Endothelial cell of coronary artery (primary cell): ENCODE data around the gene CIROP. TPM values are rescaled to one million over a fixed set of nuclear protein-coding genes. Genes with fewer than 3 reads are reported as not detected.

Source experiments
- total RNA-seq: library from RNA; depleted of rRNA; stranded (reverse); fragments of >200 nt; gene quantifications from 2 replicates; pipeline ENCODE4 v1.2.3, GENCODE V29; 2014

Gene CIROP
- total RNA-seq, result not detected in 2 replicates

DNA sequence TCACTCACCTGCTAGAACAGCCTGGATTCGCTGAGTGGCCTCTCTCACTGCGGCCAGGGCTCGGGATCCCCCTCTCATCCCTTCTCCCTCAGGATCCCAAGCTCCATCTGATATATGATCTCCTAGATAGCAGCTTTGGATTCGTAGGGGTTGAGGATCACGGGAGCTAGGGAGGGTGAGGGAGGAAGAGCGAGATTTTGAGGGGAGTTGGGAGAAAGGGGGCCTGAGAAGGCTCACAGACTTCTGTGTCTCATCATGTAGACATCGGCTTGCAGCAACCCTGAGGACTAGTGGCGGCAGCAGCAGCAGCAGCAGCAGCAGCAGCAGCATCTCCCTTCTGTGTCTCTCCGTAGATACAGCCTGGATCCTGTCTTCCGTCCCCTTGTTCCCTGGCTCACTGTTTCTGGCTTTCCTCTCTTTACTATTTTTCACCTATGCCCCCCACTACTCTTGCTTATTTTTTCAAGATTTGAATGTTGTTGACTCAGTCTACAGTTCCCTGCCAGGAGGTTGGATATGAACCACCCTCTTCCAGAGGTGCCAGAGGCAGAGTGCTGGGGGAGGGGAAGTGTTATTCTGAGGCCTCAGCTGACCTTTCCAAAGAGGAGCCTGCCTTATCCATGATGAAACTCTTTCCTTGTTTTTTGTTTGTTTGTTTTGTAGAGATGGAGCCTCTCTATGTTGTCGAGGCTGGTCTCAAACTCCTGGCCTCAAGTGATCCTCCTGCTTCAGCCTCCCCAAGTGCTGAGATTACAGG is at the start of gene CIROP:
TSS of gene CIROP (minus strand) at position 399 of the 757 bp plus-strand sequence. CDS start at position 330, 69 bp downstream.

DNA sequence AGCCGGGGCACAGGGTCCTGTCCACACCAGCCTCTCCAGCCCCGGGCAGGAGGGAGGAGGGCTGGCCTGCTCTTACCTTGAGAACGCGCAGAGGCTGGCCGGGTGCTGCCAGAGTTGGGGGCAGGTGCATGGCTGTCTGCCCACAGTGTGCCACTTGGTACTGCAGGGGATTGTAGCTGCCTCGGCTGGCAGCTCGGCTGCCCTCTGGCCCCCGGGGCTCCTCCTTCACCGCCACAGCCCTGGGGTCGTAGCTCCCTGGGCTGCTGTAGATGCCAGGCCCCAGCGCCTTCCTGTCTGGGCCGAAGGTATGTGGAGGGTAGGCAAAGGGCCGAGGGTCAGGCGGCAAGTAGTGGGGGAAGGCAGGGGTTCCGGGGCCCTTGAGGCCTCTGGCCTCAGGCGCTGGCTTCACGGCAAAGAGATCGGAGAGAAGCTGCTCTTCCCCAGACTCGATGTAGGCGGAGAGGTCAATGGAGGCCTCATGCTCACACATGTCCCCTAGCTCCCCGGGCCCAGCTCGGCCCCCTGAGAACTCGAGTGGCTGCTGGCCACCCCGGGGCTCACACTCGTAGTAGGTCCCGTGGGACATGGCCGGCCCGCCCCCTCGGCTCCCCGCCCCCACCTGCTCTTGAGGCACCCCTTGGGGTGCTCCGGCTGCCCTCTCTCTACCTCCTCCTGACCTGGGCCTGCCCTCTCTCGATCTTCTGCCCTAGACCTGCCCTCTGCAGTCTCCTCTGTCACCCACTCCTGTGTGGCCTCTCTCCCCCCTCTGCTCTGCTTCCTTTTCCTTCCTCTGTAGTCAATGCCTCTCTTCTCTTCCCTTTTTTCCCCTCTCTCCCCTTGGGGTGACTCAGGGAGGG is 13.9 kb upstream of the CIROP start, which contains the start of gene CEBPE:
TSS of gene CEBPE (minus strand) at position 750 of the 857 bp plus-strand sequence. CDS start at position 586, 164 bp downstream.

GRCh38 chr14:23095196-23096108 is 9.3 kb downstream of the CIROP start, which contains the start of gene C14orf119:
Gene C14orf119, plus strand, starts transcription at chr14:23095505. Its CDS starts 2,154 bp downstream, at chr14:23097659.

GRCh38 chr14:23094666-23095195 is 10.1 kb downstream of the CIROP start, which contains the start of gene ACIN1:
Gene ACIN1, minus strand, starts transcription at chr14:23095136. Its CDS starts 24 bp downstream, at chr14:23095112.

DNA sequence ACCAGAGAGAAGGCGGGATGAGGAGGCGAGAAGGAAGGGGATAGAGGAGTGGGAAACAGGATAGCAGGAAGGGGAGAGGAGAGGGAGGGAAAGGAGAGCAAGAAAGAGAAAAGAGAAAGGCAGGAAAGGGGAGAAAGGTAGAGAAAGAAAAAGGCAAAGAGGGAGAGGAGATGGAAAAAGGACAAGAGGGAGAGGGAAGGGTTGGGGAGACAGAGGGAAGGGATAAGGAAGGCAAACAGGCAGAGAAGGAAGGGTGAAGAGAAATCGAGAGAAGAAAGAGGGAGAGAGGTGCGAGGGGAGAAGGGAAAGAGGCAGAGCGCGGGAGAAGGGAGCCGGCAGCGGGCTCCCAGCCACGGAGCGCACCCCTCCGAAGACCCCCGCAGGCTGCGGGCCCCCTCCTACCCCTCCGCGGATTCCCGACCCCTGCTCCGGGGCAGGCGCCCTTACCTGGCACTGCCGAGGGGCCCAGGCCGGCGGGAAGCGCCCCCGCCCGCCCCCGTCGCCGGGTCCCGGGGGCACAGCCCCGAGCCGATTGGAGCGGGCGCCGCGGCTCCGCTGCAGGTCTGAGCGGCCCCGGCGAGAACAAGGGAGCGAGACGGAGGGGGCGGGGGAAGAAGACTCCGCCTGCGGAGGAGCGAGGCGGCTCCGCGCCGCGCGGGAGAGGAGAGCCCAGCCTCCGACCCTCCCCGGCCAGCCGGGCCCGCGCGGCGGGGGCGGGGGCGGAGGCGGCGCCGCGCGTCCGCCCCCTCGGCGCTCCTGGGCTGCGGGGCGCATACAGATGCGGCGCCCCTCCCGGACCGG is 47.6 kb downstream of the CIROP start, which contains the start of gene CDH24:
TSS of gene CDH24 (minus strand) at position 565 of the 801 bp plus-strand sequence. CDS start 1,787 bp downstream, outside the sequence.

Other genes starting within 250 kb of the CIROP start
- 44.2 and 65.4 TPM in 2 replicates for gene LRP10, start 233.2 kb downstream of the CIROP start, total RNA-seq
- 0.09 TPM in 2 replicates for gene REM2, start 221.8 kb downstream of the CIROP start, total RNA-seq
- gene RBM23, start 185.8 kb downstream of the CIROP start, total RNA-seq, result 43.6 and 50.5 TPM in 2 replicates
- gene PRMT5, start 175.6 kb downstream of the CIROP start, total RNA-seq, result 45.9 and 71.5 TPM in 2 replicates
- 33.0 and 38.8 TPM in 2 replicates for gene HAUS4, start 147.9 kb downstream of the CIROP start, total RNA-seq
- 40.2 and 86.7 TPM in 2 replicates for gene AJUBA, start 122.4 kb downstream of the CIROP start, total RNA-seq
- gene C14orf93, start 94.8 kb downstream of the CIROP start, total RNA-seq, result 4.9 and 5.3 TPM in 2 replicates
- 258 and 313 TPM in 2 replicates for gene PSMB5, start 70.1 kb downstream of the CIROP start, total RNA-seq
- not detected in 2 replicates for gene PSMB11, start 62.8 kb downstream of the CIROP start, total RNA-seq
- 13.9 and 15.7 TPM in 2 replicates for gene CDH24, start 47.5 kb downstream of the CIROP start, total RNA-seq
- 83.1 and 91.2 TPM in 2 replicates for gene ACIN1, start 9.9 kb downstream of the CIROP start, total RNA-seq
- 57.6 and 64.3 TPM in 2 replicates for gene C14orf119, start 9.5 kb downstream of the CIROP start, total RNA-seq
- gene CEBPE, start 14.3 kb upstream of the CIROP start, total RNA-seq, result not detected in 2 replicates
- gene SLC7A8, start 78.7 kb upstream of the CIROP start, total RNA-seq, result 0.63 TPM in 1 of 2 replicates, not detected in the other
- gene RNF212B, start 132.9 kb upstream of the CIROP start, total RNA-seq, result not detected in 2 replicates
- 3.3 and 4.0 TPM in 2 replicates for gene HOMEZ, start 181.1 kb upstream of the CIROP start, total RNA-seq
- gene PPP1R3E, start 197.9 kb upstream of the CIROP start, total RNA-seq, result 1.3 and 1.9 TPM in 2 replicates
- gene BCL2L2, start 201.8 kb upstream of the CIROP start, total RNA-seq, result 12.1 and 14.6 TPM in 2 replicates
- gene PABPN1, start 216.5 kb upstream of the CIROP start, total RNA-seq, result 83.3 and 103 TPM in 2 replicates
- 1.1 and 8.5 TPM in 2 replicates for gene SLC22A17, start 247.9 kb upstream of the CIROP start, total RNA-seq